HG02798 (cell line): ENCODE data around the gene KIF6.
"Not testable (repeated sequence)": the region's sequence is repeated elsewhere in the genome, so short reads cannot be mapped to it uniquely, and the experiment has no call there.

Experiments used
- ATAC-seq: cut with Tn5 transposase; IDR thresholded peaks from one replicate; pipeline ENCODE4 v1.9.1; 2021; ENCODE audit warnings: mild to moderate bottlenecking; ENCODE audit not compliant: unreplicated experiment, poor library complexity

KIF6 gene

GRCh38 chr6:39516471-39516870 is 208.7 kb downstream of the KIF6 start:
- ATAC-seq, result no peak

- ATAC-seq, result no peak
Observed at GRCh38 chr6:39515471-39515870, 209.7 kb downstream of the KIF6 start.

GRCh38 chr6:39515006-39515405 is 210.2 kb downstream of the KIF6 start:
- no peak for ATAC-seq

- not testable (repeated sequence) for ATAC-seq
Observed at GRCh38 chr6:39509831-39510230, 215.4 kb downstream of the KIF6 start.

GRCh38 chr6:39508515-39508914 is 216.7 kb downstream of the KIF6 start:
- ATAC-seq, result no peak

GRCh38 chr6:39507331-39507998 is 217.7 kb downstream of the KIF6 start:
- ATAC-seq, result no peak

- not testable (repeated sequence) for ATAC-seq
Observed at GRCh38 chr6:39502362-39502955, 222.7 kb downstream of the KIF6 start.

- no peak for ATAC-seq
Observed at GRCh38 chr6:39499053-39499452, 226.2 kb downstream of the KIF6 start.

- ATAC-seq, result no peak
Observed at GRCh38 chr6:39498096-39498495, 227.1 kb downstream of the KIF6 start.

- ATAC-seq, result no peak
Observed at GRCh38 chr6:39496915-39497314, 228.3 kb downstream of the KIF6 start.

- no peak for ATAC-seq
Observed at GRCh38 chr6:39496456-39496855, 228.8 kb downstream of the KIF6 start.

- ATAC-seq, result no peak
Observed at GRCh38 chr6:39495640-39496039, 229.6 kb downstream of the KIF6 start.

- ATAC-seq, result no peak
Observed at GRCh38 chr6:39494998-39495397, 230.2 kb downstream of the KIF6 start.

GRCh38 chr6:39493777-39494176 is 231.4 kb downstream of the KIF6 start:
- no peak for ATAC-seq

GRCh38 chr6:39493174-39493573 is 232.0 kb downstream of the KIF6 start:
- no peak for ATAC-seq

- no peak for ATAC-seq
Observed at GRCh38 chr6:39490108-39490507, 235.1 kb downstream of the KIF6 start.

GRCh38 chr6:39488255-39488879 is 236.8 kb downstream of the KIF6 start:
- ATAC-seq, result no peak

- ATAC-seq, result no peak
Observed at GRCh38 chr6:39484276-39484675, 240.9 kb downstream of the KIF6 start.

GRCh38 chr6:39479819-39480218 is 245.4 kb downstream of the KIF6 start:
- not testable (repeated sequence) for ATAC-seq

GRCh38 chr6:39476670-39477069 is 248.5 kb downstream of the KIF6 start:
- ATAC-seq, result no peak

- ATAC-seq, result no peak
Observed at GRCh38 chr6:39476151-39476550, 249.1 kb downstream of the KIF6 start.
